Colonic mucosa (tissue), 4 donors: Measurements from ENCODE around the gene MT1M. TPM values are rescaled to one million over a fixed set of nuclear protein-coding genes. Genes with fewer than 3 reads are reported as not detected.

ENCODE experiments used
- DNase-seq: peaks from one replicate; pipeline ENCODE4 v3.0.0-alpha.2; 2020
- H3K27ac ChIP-seq: fragments of 200-600 bp; one replicate; pipeline ENCODE4 v1.8.0; 2021
- H3K27me3 ChIP-seq: fragments of 200-600 bp; one replicate; pipeline ENCODE4 v1.8.0; 2021
- H3K36me3 ChIP-seq: fragments of 200-600 bp; one replicate; pipeline ENCODE4 v1.8.0; 2021
- H3K4me1 ChIP-seq: fragments of 200-600 bp; one replicate; pipeline ENCODE4 v1.8.0; 2021; ENCODE audit warnings: mild to moderate bottlenecking
- H3K4me3 ChIP-seq: fragments of 200-600 bp; one replicate; pipeline ENCODE4 v1.8.0; 2021
- H3K9ac ChIP-seq, 2 donors: one replicate each; pipeline ENCODE4 v1.7.0; 2013; ENCODE audit warnings: control low read depth in 2 of 2, low read depth in 2 of 2, low read length in 2 of 2
- H3K9me3 ChIP-seq: fragments of 200-600 bp; one replicate; pipeline ENCODE4 v1.8.0; 2021
- CTCF ChIP-seq: fragments of 200-600 bp; IDR thresholded peaks from one replicate; pipeline ENCODE4 v1.8.0; 2022; ENCODE audit warnings: antibody characterized with exemption, mild to moderate bottlenecking
- intact Hi-C: fragments of 100-400 bp; cut with DNase I; formaldehyde crosslinking; loops from one replicate; pipeline ENCODE4 v1.14.1; 2022
- total RNA-seq, 2 donors: library from RNA; stranded (reverse); fragmentation: NEBNext Ultra II Directional in 1 of 2; extraction: Animal tissue kit (Norgen Biotek cat#: 25700) in 1 of 2; gene quantifications; one replicate each; pipeline ENCODE4 v1.2.1, GENCODE V29; 2021
- donor health status: healthy.
- donor health status: DM: no; HTN: no; CAD: no.
- donor health status: DM: no; HTN: no; CAD: no.

MT1M gene
- total RNA-seq, 2 donors from 2014 or later, result 19.0 to 21.2 TPM

GRCh38 chr16:56614549-56614991, 17.9 kb upstream of the MT1M start:
- TF ChIP-seq CTCF, result no peak
- Histone ChIP-seq H3K36me3 (no peaks in the 10 kb centered on the region), H3K27ac (no peak overlapping the region), H3K9me3 (no peaks in the 10 kb centered on the region), H3K4me3 (no peak overlapping the region), H3K27me3 (no peaks in the 10 kb centered on the region), H3K4me1 (peaks cover 17% of the 10 kb centered on the region), H3K9ac (no peak overlapping the region)
- no peak for DNase-seq
- intact Hi-C loops, result no loop called here

GRCh38 chr16:56615353-56615752, 17.1 kb upstream of the MT1M start:
- H3K4me3 ChIP-seq, result no peak overlapping the region
- no peak for TF ChIP-seq CTCF
- no peaks in the 10 kb centered on the region for H3K27me3 ChIP-seq
- no peak overlapping the region for H3K27ac ChIP-seq
- peaks cover 11% of the 10 kb centered on the region for H3K4me1 ChIP-seq
- intact Hi-C loops, result no loop called here
- H3K9me3 ChIP-seq, result no peaks in the 10 kb centered on the region
- H3K36me3 ChIP-seq, result no peaks in the 10 kb centered on the region
- H3K9ac ChIP-seq, result no peak overlapping the region
- DNase-seq, result no peak

GRCh38 chr16:56616608-56617211, 15.7 kb upstream of the MT1M start:
- Histone ChIP-seq H3K4me1 (peaks cover 7% of the 10 kb centered on the region), H3K4me3 (peak overlapping the region; percentile 30), H3K36me3 (no peaks in the 10 kb centered on the region), H3K27me3 (no peaks in the 10 kb centered on the region), H3K9ac (peak overlapping the region; percentile 68 to 74), H3K9me3 (no peaks in the 10 kb centered on the region), H3K27ac (no peak overlapping the region)
- intact Hi-C loops, result no loop called here
- no peak for DNase-seq
- no peak for TF ChIP-seq CTCF

- intact Hi-C loops, result no loop called here
- H3K27ac ChIP-seq, result no peak overlapping the region
- no peaks in the 10 kb centered on the region for H3K9me3 ChIP-seq
- peak overlapping the region; percentile 68 to 74 for H3K9ac ChIP-seq
- no peak for TF ChIP-seq CTCF
- peak overlapping the region; percentile 30 for H3K4me3 ChIP-seq
- no peaks in the 10 kb centered on the region for H3K27me3 ChIP-seq
- DNase-seq, result peak; percentile 85
- H3K4me1 ChIP-seq, result peaks cover 7% of the 10 kb centered on the region
- H3K36me3 ChIP-seq, result no peaks in the 10 kb centered on the region
Observed at GRCh38 chr16:56617212-56618085, 15.0 kb upstream of the MT1M start.

GRCh38 chr16:56618138-56618537, 14.3 kb upstream of the MT1M start:
- H3K36me3 ChIP-seq, result no peaks in the 10 kb centered on the region
- H3K27me3 ChIP-seq, result no peaks in the 10 kb centered on the region
- intact Hi-C loops, result no loop called here
- no peak overlapping the region for H3K9ac ChIP-seq
- H3K27ac ChIP-seq, result no peak overlapping the region
- peaks cover 7% of the 10 kb centered on the region for H3K4me1 ChIP-seq
- no peak for TF ChIP-seq CTCF
- no peaks in the 10 kb centered on the region for H3K9me3 ChIP-seq
- no peak overlapping the region for H3K4me3 ChIP-seq
- DNase-seq, result no peak
